Osteoblast (primary cell): ENCODE results near the gene ANTKMT. TPM values are rescaled to one million over a fixed set of nuclear protein-coding genes. Genes with fewer than 3 reads are reported as not detected.

Experiments
- DNase-seq: peaks from one replicate; pipeline ENCODE4 v3.0.0; 2011; ENCODE audit warnings: low spot score, mixed read lengths; ENCODE audit not compliant: insufficient read length; ENCODE audit errors: missing footprints
- H2AFZ ChIP-seq: 2 replicates; pipeline ENCODE4 v1.6.0; 2011; ENCODE audit warnings: mild to moderate bottlenecking, low read length
- H3K27ac ChIP-seq: 2 replicates; pipeline ENCODE4 v1.5.1; 2011; ENCODE audit warnings: mild to moderate bottlenecking, low read depth, low read length, moderate library complexity
- H3K27me3 ChIP-seq: 2 replicates; pipeline ENCODE4 v1.6.0; 2012; ENCODE audit warnings: mild to moderate bottlenecking, control low read depth, inconsistent platforms, low read length, moderate library complexity; ENCODE audit not compliant: insufficient read depth
- H3K36me3 ChIP-seq: 2 replicates; pipeline ENCODE4 v1.5.1; 2011; ENCODE audit warnings: mild to moderate bottlenecking, low read length, control low read depth, moderate library complexity; ENCODE audit not compliant: insufficient read depth
- H3K4me1 ChIP-seq: 2 replicates; pipeline ENCODE4 v1.5.1; 2011; ENCODE audit warnings: mild to moderate bottlenecking, low read length, control low read depth, moderate library complexity; ENCODE audit not compliant: insufficient read depth
- H3K4me2 ChIP-seq: 2 replicates; pipeline ENCODE4 v1.6.0; 2011; ENCODE audit warnings: mild to moderate bottlenecking, low read length; ENCODE audit not compliant: insufficient read depth
- H3K4me3 ChIP-seq: fragments of 200-600 bp; sonication (generic); 3 replicates; pipeline ENCODE4 v1.5.1; 2012; ENCODE audit warnings: mild to moderate bottlenecking, low read length, inconsistent platforms; ENCODE audit not compliant: insufficient read depth
- H3K79me2 ChIP-seq: 2 replicates; pipeline ENCODE4 v1.6.0; 2012; ENCODE audit warnings: mild to moderate bottlenecking, low read length, control low read depth, inconsistent platforms; ENCODE audit not compliant: insufficient read depth
- H3K9me3 ChIP-seq: 2 replicates; pipeline ENCODE4 v1.5.1; 2011; ENCODE audit warnings: low read depth, low read length, control low read depth
- H4K20me1 ChIP-seq: 2 replicates; pipeline ENCODE4 v1.6.0; 2012; ENCODE audit warnings: mild to moderate bottlenecking, low read length, control low read depth; ENCODE audit not compliant: insufficient read depth
- total RNA-seq: library from RNA; depleted of rRNA; stranded (reverse); fragments of >200 nt; gene quantifications from 2 replicates; pipeline ENCODE4 v1.2.3, GENCODE V29; 2012
- TF ChIP-seq, protein P1 (sequence below): IDR thresholded peaks from 2 replicates; pipeline ENCODE4 v1.5.1; 2011; ENCODE audit warnings: mild to moderate bottlenecking, low read depth, low read length, moderate library complexity; ENCODE audit errors: extremely low read depth

Gene ANTKMT
- total RNA-seq, 1 donor: 21.7 TPM

- Histone ChIP-seq H3K9me3 (no peaks in the 10 kb centered on the region), H3K4me3 (no peak overlapping the region), H3K27ac (no peak overlapping the region), H3K4me2 (no peak overlapping the region), H3K36me3 (no peaks in the 10 kb centered on the region), H3K4me1 (peaks cover 6% of the 10 kb centered on the region), H3K79me2 (no peaks in the 10 kb centered on the region), H2AFZ (no peak overlapping the region), H4K20me1 (peaks cover 14% of the 10 kb centered on the region), H3K27me3 (peaks cover 70% of the 10 kb centered on the region)
- TF ChIP-seq, protein P1, sequence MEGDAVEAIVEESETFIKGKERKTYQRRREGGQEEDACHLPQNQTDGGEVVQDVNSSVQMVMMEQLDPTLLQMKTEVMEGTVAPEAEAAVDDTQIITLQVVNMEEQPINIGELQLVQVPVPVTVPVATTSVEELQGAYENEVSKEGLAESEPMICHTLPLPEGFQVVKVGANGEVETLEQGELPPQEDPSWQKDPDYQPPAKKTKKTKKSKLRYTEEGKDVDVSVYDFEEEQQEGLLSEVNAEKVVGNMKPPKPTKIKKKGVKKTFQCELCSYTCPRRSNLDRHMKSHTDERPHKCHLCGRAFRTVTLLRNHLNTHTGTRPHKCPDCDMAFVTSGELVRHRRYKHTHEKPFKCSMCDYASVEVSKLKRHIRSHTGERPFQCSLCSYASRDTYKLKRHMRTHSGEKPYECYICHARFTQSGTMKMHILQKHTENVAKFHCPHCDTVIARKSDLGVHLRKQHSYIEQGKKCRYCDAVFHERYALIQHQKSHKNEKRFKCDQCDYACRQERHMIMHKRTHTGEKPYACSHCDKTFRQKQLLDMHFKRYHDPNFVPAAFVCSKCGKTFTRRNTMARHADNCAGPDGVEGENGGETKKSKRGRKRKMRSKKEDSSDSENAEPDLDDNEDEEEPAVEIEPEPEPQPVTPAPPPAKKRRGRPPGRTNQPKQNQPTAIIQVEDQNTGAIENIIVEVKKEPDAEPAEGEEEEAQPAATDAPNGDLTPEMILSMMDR: no peak
- no peak for DNase-seq
Observed at GRCh38 chr16:706189-707061, 14.5 kb upstream of the ANTKMT start.

DNA sequence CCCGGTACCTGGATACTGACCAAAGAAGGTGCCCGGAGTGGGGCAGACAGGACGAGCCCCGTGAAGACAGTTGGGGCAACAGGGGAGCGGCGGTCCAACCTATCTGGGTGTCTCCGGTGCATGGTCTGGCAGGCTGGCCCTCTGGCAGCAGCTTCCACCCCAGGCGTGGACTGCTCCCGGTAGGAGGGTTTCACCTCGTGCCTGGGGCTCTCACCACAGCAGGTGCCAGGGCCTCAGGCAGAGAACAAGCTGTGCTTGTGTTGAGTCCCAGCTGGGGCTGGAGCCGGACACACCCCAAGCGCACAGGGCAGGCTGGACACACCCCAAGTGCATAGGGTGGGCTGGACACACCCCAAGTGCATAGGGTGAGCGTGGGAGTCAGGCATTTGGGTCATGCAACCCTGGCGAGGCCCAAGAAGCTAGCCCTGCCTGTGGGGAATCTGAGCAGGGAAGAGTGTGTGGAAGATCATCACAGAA, 13.8 kb upstream of the ANTKMT start:
- H2AFZ ChIP-seq: no peak overlapping the region
- no peak overlapping the region for H3K27ac ChIP-seq
- no peaks in the 10 kb centered on the region for H3K79me2 ChIP-seq
- no peaks in the 10 kb centered on the region for H3K36me3 ChIP-seq
- H4K20me1 ChIP-seq: peaks cover 14% of the 10 kb centered on the region
- no peak overlapping the region for H3K4me3 ChIP-seq
- no peaks in the 10 kb centered on the region for H3K9me3 ChIP-seq
- H3K4me2 ChIP-seq: no peak overlapping the region
- DNase-seq: no peak
- peaks cover 64% of the 10 kb centered on the region for H3K27me3 ChIP-seq
- TF ChIP-seq, protein P1: no peak
- peaks cover 6% of the 10 kb centered on the region for H3K4me1 ChIP-seq

- Histone ChIP-seq H3K79me2 (no peaks in the 10 kb centered on the region), H3K27ac (no peak overlapping the region), H3K4me1 (peaks cover 6% of the 10 kb centered on the region), H2AFZ (no peak overlapping the region), H3K27me3 (peaks cover 56% of the 10 kb centered on the region), H3K36me3 (no peaks in the 10 kb centered on the region), H4K20me1 (peaks cover 9% of the 10 kb centered on the region), H3K4me3 (no peak overlapping the region), H3K4me2 (no peak overlapping the region), H3K9me3 (no peaks in the 10 kb centered on the region)
- TF ChIP-seq, protein P1: no peak
- DNase-seq: no peak
Observed at GRCh38 chr16:708019-708418, 12.9 kb upstream of the ANTKMT start.

GRCh38 chr16:708959-709358, 12.0 kb upstream of the ANTKMT start:
- Histone ChIP-seq H3K27me3 (peaks cover 47% of the 10 kb centered on the region), H4K20me1 (peaks cover 7% of the 10 kb centered on the region)

More at GRCh38 chr16:708959-709358, 12.0 kb upstream of the ANTKMT start:
- Histone ChIP-seq H3K4me1 (peaks cover 6% of the 10 kb centered on the region), H3K79me2 (no peaks in the 10 kb centered on the region), H3K36me3 (no peaks in the 10 kb centered on the region), H3K27ac (no peak overlapping the region), H3K4me2 (no peak overlapping the region), H3K4me3 (no peak overlapping the region), H2AFZ (no peak overlapping the region), H3K9me3 (no peaks in the 10 kb centered on the region)
- no peak for DNase-seq
- TF ChIP-seq, protein P1: no peak
